ENCODE results near the gene NRP1.

DNA sequence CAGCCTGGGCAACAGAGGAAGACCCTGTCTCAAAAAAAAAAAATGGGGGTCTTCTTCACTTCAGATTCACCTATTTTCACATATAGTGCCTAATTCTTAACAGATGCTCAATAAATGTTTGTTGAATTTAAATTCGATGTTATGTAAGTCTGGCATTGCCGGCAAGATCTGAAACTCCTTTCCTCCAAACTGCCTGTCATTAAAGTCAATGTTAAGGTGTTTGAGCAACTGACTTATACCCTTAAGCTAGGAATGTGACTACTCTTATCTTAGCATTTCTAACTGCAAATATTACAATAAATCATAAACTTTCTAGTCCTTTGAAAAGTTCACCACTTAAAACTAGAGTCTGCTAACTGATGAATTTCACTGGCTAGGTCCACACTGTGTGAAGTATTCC, 95.2 kb downstream of the NRP1 start:
- TF ChIP-seq CEBPB (IDR thresholded peaks at IDR 0.05) (no peak), RAD21 (IDR thresholded peaks at IDR 0.05; ENCODE audit: low read depth) (no peak), CREB1 (IDR thresholded peaks at IDR 0.05; ENCODE audit: low read depth) (no peak)
- TF ChIP-seq, protein P1, sequence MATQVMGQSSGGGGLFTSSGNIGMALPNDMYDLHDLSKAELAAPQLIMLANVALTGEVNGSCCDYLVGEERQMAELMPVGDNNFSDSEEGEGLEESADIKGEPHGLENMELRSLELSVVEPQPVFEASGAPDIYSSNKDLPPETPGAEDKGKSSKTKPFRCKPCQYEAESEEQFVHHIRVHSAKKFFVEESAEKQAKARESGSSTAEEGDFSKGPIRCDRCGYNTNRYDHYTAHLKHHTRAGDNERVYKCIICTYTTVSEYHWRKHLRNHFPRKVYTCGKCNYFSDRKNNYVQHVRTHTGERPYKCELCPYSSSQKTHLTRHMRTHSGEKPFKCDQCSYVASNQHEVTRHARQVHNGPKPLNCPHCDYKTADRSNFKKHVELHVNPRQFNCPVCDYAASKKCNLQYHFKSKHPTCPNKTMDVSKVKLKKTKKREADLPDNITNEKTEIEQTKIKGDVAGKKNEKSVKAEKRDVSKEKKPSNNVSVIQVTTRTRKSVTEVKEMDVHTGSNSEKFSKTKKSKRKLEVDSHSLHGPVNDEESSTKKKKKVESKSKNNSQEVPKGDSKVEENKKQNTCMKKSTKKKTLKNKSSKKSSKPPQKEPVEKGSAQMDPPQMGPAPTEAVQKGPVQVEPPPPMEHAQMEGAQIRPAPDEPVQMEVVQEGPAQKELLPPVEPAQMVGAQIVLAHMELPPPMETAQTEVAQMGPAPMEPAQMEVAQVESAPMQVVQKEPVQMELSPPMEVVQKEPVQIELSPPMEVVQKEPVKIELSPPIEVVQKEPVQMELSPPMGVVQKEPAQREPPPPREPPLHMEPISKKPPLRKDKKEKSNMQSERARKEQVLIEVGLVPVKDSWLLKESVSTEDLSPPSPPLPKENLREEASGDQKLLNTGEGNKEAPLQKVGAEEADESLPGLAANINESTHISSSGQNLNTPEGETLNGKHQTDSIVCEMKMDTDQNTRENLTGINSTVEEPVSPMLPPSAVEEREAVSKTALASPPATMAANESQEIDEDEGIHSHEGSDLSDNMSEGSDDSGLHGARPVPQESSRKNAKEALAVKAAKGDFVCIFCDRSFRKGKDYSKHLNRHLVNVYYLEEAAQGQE (IDR thresholded peaks at IDR 0.05; ENCODE audit: low read depth): no peak
